Measurements from ENCODE around the gene ADAMTSL1.

Gene ADAMTSL1

DNA sequence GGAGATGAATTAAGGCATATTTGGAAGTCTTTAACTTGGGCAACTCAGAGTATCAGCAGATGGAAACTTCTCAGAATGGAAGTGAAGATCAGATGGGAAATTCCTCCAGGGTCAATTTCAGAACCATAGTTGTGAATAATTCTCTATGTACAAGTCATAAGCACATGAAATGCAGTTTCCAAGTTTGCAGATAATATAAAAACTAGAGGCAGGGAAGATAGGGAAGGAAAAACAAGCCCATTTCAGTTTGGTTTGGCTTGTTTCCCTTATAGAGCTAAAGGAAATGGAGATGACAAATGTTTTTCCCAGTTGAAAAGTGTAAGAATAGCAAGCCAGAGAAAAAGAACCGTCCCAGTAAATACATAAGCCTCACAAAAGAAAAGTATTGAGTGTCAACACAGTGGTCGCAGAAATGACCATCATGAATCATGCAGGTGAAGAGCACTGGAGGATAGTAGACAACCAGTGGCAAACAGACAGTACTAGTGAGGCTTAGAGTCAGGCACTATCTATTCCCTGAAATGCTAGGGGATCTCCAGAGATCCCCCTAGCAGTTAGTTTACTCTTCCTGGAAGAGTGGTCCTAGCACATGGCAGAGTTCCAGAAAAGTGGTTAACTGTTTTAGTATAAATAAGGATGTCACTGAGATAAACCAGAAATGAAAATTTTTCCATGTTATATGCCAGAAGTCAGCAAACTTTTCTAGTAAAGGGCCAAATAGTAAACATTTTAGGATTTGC, 313.1 kb downstream of the ADAMTSL1 start:
- H3K4me3 Mint-ChIP-seq: no peak overlapping the region
- no peaks in the 10 kb centered on the region for H3K27me3 Mint-ChIP-seq
- H3K4me1 Mint-ChIP-seq (ENCODE audit: low read depth): no peaks in the 10 kb centered on the region
- H3K9me3 Mint-ChIP-seq: no peaks in the 10 kb centered on the region
- no peaks in the 10 kb centered on the region for H3K36me3 Mint-ChIP-seq (ENCODE audit: low read depth)
- H3K27ac Mint-ChIP-seq: no peak overlapping the region

DNA sequence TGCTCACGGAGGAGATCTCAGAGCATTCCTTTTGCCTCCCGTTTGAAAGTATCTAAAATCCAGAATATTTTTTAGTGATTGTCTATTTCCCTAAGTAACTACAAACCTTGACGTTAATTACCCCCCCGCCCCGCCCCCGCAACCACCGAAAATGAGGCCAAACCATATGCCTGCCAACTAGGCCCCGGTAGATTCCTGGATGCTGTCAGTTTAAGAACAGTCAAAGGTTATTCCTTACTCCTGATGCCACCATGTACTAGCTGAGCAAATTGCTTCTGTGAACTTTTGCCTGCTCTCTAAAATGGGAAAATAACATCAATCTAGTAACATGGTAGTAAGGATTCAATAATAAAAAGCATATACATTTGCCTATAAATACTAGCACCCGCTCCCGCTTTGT, 314.3 kb downstream of the ADAMTSL1 start:
- no peaks in the 10 kb centered on the region for H3K4me1 Mint-ChIP-seq (ENCODE audit: low read depth)
- H3K27ac Mint-ChIP-seq: no peak overlapping the region
- H3K27me3 Mint-ChIP-seq: no peaks in the 10 kb centered on the region
- H3K9me3 Mint-ChIP-seq: no peaks in the 10 kb centered on the region
- H3K4me3 Mint-ChIP-seq: no peak overlapping the region
- no peaks in the 10 kb centered on the region for H3K36me3 Mint-ChIP-seq (ENCODE audit: low read depth)

DNA sequence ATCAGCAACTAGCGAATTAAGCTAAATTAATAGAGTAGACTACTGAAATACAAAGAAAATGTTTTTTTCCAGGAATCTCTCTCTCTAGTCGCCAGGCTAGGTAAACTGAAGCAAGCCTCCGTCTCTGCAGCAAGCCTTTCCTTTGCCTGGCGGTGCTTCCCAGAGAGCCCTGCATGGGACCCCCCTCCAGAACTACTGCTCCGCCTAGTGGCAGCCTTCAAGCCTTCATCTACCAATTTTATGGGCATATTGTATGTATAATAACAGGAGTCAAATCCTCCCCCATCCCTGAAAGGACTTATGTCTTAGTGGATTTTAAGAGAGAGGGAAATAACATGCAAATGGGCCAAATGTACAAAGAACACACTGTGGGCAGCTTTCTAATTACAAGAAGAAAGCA, 317.1 kb downstream of the ADAMTSL1 start:
- peaks cover 3% of the 10 kb centered on the region for H3K9me3 Mint-ChIP-seq
- no peaks in the 10 kb centered on the region for H3K27me3 Mint-ChIP-seq

DNA sequence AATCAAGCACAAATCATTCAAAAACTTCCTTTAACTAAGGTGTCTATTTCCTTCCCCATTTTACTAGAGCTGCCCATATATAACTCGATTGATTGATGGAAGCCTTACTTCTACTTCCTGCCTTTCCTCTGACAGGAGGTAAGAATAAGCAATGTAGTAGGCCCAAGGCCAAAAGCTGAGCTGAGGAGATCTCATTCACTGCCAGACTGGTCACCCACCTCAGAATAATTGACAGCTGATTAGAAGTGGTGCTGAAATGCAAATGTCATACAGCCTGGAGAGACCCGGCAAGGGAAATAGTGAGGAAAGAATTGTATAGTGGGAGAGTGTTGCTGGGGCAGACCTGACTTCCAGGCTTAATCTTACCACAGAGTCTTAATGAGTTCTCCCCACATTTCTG, 319.2 kb downstream of the ADAMTSL1 start:
- H3K9me3 Mint-ChIP-seq: peaks cover 3% of the 10 kb centered on the region
- H3K27ac Mint-ChIP-seq: no peak overlapping the region

More for the DNA sequence above, 317.1 kb downstream of the ADAMTSL1 start:
- H3K27ac Mint-ChIP-seq: no peak overlapping the region
- H3K4me1 Mint-ChIP-seq (ENCODE audit: low read depth): no peaks in the 10 kb centered on the region
- no peak overlapping the region for H3K4me3 Mint-ChIP-seq
- H3K36me3 Mint-ChIP-seq (ENCODE audit: low read depth): no peaks in the 10 kb centered on the region

DNA sequence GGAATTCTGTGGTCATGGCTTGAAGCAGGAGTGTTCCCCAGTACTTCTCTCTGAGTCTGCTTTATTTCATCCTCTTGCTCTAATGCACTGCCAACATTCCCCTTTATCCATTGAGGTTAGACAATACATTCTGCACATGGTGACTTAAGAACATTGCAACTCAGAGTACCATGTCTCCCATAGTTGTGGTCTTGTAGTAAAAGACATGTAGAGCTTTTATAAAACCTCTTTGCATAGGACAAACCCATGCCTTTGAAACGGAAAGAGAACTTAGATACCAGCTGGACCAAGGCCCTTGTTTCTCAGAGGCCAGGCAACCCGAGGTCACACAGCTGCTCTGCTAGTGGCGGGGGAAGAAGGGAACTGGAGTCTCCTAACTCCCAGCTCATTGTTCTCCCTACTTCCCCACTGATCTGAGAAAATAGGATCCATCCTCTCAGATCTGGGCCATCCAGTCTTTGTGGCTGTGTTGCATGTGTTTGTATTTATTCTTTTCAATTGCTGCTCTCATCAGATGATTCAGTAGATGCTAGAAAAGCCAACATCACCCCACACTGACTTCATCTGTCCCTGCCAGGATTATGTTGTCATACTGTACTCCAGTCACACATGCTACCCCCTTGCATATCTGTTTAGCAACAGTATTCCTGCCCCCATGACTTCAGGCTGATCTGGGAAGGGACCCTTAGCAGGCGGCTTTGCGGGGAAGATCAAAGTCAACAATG, 322.2 kb downstream of the ADAMTSL1 start:
- no peaks in the 10 kb centered on the region for H3K27me3 Mint-ChIP-seq
- H3K27ac Mint-ChIP-seq: no peak overlapping the region
- H3K4me1 Mint-ChIP-seq (ENCODE audit: low read depth): no peaks in the 10 kb centered on the region
- H3K9me3 Mint-ChIP-seq: peaks cover 3% of the 10 kb centered on the region
- H3K4me3 Mint-ChIP-seq: no peak overlapping the region
- H3K36me3 Mint-ChIP-seq (ENCODE audit: low read depth): no peaks in the 10 kb centered on the region

More for the DNA sequence above, 319.2 kb downstream of the ADAMTSL1 start:
- Mint-ChIP-seq H3K4me3 (no peak overlapping the region), H3K27me3 (no peaks in the 10 kb centered on the region), H3K36me3 (ENCODE audit: low read depth) (no peaks in the 10 kb centered on the region), H3K4me1 (ENCODE audit: low read depth) (no peaks in the 10 kb centered on the region)

DNA sequence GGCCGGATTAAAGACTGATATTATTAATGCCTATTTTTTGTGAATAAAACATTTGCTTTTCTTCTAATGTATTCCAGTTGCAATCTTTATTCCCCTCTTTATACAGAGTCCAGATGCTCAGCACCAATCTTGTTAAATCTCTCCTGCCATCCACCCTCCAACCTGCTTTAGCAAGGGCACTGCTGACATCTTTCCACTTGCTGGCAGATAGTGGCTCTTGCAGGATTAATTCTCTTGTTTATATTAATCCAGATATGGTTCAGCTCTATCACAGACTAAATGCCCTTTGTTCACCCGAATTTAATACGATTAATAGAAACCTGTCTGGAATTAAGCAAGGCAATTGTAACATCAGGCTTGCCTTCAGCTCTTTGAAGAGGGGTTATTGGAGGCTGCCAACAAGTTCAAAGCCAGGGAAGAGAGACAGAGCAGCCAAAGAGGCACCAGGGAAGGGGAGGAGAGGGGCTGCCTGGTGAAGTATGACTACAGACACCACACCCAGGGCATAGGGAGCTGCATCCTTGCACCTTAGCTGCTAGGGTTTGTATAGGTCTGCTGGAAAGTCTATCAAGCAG, 322.8 kb downstream of the ADAMTSL1 start:
- Mint-ChIP-seq H3K27ac (no peak overlapping the region), H3K4me3 (no peak overlapping the region), H3K4me1 (ENCODE audit: low read depth) (no peaks in the 10 kb centered on the region), H3K36me3 (ENCODE audit: low read depth) (no peaks in the 10 kb centered on the region), H3K27me3 (no peaks in the 10 kb centered on the region), H3K9me3 (peaks cover 7% of the 10 kb centered on the region)

DNA sequence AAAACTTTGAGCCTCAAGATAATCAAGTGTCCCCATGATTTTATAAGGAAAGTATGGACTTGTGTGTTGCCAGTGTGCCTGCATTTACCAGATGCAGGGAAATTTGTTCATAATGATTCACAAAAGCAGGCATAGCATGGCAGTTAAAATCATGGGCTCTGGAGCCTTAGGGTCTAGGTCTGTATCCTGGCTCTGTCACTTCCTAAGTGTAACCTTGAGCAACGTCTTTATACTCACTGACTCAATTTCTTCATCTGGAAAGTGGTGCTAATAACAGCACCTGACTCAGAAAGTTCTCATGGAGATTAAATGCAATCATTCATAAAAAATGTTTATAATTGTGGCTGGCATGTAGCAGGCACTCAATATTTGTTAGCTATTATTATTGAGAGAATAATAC, 324.2 kb downstream of the ADAMTSL1 start:
- H3K9me3 Mint-ChIP-seq: peaks cover 7% of the 10 kb centered on the region
- H3K36me3 Mint-ChIP-seq (ENCODE audit: low read depth): no peaks in the 10 kb centered on the region
- no peaks in the 10 kb centered on the region for H3K27me3 Mint-ChIP-seq
- H3K27ac Mint-ChIP-seq: no peak overlapping the region
- H3K4me1 Mint-ChIP-seq (ENCODE audit: low read depth): no peaks in the 10 kb centered on the region
- no peak overlapping the region for H3K4me3 Mint-ChIP-seq

DNA sequence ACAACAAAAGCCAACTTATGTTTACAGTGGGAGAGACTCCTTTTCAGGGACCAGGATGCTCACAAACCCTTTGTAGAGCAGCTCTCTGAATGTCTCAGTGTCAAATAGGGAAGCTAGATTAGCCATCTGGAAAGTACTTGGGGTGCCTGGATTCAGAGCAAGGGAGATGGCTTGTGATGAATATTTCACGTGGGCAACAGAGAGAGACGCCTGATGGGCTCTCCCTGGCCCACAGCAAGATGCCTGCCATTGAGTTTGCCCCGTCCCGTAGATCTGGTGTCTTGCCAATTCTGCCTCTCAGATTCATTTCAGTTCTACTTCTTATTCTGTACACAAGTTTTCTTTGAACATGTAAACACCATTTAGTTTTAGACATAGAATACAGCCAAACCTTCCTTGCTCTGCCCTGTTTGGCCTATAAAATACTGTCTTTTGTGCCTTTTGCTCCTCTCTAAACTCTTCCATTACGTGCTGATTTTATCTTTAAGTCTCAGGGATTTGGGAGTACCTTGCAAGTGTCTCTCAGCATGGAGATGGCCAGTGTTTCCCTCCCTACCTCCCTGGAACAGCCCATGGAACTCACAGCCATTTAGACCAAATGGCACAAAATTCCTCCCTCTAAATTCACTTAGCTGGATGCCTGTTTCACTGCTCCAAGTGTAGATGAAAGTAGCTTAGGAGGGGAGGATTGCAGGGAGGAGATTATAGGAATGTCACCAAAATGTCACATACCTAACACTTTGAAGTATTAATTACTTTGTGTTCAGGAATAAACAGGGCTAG, 324.7 kb downstream of the ADAMTSL1 start:
- Mint-ChIP-seq H3K4me3 (no peak overlapping the region), H3K4me1 (ENCODE audit: low read depth) (no peaks in the 10 kb centered on the region), H3K9me3 (peaks cover 7% of the 10 kb centered on the region), H3K27ac (no peak overlapping the region), H3K36me3 (ENCODE audit: low read depth) (no peaks in the 10 kb centered on the region), H3K27me3 (no peaks in the 10 kb centered on the region)

DNA sequence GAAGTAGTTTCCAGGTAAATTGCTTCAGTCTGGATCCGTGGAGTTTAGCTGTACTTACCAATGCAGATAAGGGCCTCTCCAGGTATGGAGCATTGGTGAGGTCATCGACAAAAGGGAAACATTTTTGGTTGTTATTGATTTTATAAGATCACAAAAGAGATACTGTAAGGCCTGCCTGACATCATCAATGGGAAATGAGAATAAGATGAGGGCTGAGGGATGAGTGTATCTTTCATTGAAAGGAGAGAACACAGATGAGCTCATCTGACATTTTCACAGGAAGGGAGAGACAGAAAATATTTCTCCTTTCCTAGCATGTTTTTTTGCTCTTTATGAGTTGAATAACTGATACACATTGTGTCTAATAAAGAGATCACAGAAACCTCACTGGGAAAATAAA, 325.5 kb downstream of the ADAMTSL1 start:
- Mint-ChIP-seq H3K4me1 (ENCODE audit: low read depth) (no peaks in the 10 kb centered on the region), H3K36me3 (ENCODE audit: low read depth) (no peaks in the 10 kb centered on the region), H3K4me3 (no peak overlapping the region), H3K9me3 (peaks cover 7% of the 10 kb centered on the region), H3K27me3 (no peaks in the 10 kb centered on the region), H3K27ac (no peak overlapping the region)

DNA sequence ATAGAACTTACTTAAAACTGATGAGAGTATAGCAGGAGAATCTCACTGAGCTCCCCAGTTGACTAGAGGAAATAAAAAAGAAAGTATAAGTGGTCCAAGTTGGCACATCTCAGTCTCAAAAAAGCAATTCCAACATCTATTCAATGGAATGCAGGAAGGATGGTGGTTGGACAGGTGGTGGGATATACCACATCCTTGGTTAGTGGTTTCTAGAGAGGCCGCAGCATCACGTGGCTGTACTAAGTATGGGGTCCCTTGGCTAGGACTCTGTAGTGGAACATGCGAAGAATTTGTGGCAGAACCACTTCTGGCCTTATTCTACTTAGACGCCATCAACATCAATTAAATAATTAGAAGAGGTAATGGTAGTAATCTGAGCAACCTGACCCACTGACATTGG, 326.6 kb downstream of the ADAMTSL1 start:
- no peaks in the 10 kb centered on the region for H3K4me1 Mint-ChIP-seq (ENCODE audit: low read depth)
- H3K9me3 Mint-ChIP-seq: peaks cover 4% of the 10 kb centered on the region
- H3K4me3 Mint-ChIP-seq: no peak overlapping the region
- H3K27me3 Mint-ChIP-seq: no peaks in the 10 kb centered on the region
- no peak overlapping the region for H3K27ac Mint-ChIP-seq
- H3K36me3 Mint-ChIP-seq (ENCODE audit: low read depth): no peaks in the 10 kb centered on the region

DNA sequence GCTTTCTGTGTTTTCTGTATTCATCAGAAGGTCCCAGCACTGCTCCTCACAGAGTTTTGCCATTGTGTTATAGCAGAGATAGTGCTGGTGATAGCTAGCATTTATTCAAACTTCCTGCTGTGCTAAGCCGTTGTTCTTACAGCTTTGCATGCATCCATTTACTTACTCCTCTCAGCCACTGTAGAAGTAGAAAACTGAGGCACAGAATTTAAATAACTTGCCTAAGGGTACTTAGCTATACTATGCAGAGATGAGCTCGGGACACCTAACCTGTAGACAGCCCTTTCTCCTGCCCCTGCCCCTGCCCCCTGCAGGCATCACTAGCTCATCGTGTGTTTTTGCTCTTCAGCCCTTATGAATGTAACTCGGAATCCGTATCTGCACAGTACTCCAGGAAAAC, 331.4 kb downstream of the ADAMTSL1 start:
- no peaks in the 10 kb centered on the region for H3K27me3 Mint-ChIP-seq
- H3K4me3 Mint-ChIP-seq: no peak overlapping the region
- no peaks in the 10 kb centered on the region for H3K36me3 Mint-ChIP-seq (ENCODE audit: low read depth)
- H3K9me3 Mint-ChIP-seq: peaks cover 4% of the 10 kb centered on the region
- no peaks in the 10 kb centered on the region for H3K4me1 Mint-ChIP-seq (ENCODE audit: low read depth)
- H3K27ac Mint-ChIP-seq: no peak overlapping the region

DNA sequence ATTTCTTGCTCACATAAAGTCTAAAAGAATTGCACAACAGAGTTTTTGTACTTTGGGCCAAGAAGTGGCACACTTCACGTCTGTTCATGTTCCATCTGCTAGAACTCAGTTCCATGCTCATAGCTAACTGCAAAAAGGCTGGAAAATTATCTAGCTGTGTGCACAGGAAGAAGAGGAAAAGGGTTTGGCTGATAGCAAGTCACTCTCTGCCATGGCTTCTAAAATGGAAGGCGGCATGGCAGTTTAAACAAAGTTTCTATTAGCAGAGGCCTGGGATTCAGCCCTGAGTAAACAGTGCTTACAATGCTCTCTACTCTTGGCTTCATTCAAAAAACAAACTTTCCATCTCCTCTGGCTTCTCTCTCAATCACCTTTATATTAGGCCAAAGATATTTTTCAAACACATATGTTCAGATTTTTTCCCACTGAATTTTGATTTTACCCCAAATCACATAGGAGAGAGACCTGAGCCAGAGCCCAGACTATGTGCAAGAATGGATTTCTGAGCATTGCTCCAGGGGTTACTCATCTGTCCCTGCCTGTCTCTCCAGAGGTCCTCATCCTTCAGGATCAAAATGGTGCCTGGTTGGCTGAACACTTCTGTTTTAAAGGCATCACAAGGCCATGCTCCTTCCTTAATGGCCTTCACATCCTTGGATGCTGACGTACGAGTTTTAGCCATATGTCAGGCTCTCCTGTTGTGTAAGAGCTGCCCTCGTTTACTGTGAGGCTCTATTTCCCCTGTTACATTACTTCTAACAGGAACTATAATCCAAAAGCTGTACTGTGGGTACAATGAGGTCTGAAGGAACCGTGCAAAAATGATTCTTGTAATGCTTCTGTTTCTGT, 332.5 kb downstream of the ADAMTSL1 start:
- Mint-ChIP-seq H3K36me3 (ENCODE audit: low read depth) (no peaks in the 10 kb centered on the region), H3K27me3 (no peaks in the 10 kb centered on the region), H3K4me3 (no peak overlapping the region), H3K27ac (no peak overlapping the region), H3K9me3 (peaks cover 2% of the 10 kb centered on the region), H3K4me1 (ENCODE audit: low read depth) (no peaks in the 10 kb centered on the region)

DNA sequence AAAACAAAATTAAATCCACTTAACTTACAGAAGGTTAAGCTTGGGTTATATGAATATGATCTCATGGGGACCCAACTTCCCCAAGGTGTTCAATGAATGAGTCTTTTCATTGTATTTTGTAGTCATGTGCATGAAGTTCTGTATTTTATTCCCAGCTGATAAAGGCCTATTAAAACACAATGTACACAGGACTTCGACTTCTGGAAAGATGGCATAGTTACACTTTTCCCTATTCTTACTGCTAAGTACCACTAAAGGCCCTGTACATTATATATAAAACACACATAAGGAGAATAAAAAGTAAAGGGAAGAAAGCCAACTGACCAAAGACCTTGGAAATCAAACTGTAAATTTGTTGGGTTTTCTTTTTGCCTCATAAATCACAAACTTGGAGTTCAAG, 336.6 kb downstream of the ADAMTSL1 start:
- Mint-ChIP-seq H3K9me3 (no peaks in the 10 kb centered on the region), H3K4me3 (no peak overlapping the region), H3K27ac (no peak overlapping the region), H3K27me3 (no peaks in the 10 kb centered on the region), H3K4me1 (ENCODE audit: low read depth) (no peaks in the 10 kb centered on the region), H3K36me3 (ENCODE audit: low read depth) (no peaks in the 10 kb centered on the region)

DNA sequence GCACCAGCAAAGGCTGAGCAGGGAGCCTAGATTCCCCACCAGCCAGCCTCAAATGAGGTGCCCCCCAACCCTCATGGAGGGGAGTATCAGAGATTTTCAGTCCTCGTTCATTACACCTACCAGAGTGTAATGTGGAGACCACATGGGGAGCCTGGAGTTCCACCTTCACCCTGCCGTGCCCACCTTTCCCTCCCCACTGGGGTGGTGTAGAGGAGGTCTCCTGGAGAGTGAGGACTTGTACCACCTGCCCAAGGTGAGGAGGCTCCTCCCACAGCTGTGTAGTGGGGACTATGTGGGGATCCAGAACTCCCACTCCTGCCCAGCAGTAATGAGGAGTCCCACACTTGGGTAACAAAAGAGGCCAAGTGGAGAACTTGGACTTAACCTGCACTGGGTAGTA, 337.2 kb downstream of the ADAMTSL1 start:
- no peaks in the 10 kb centered on the region for H3K4me1 Mint-ChIP-seq (ENCODE audit: low read depth)
- H3K36me3 Mint-ChIP-seq (ENCODE audit: low read depth): no peaks in the 10 kb centered on the region
- H3K4me3 Mint-ChIP-seq: no peak overlapping the region
- H3K27me3 Mint-ChIP-seq: no peaks in the 10 kb centered on the region
- H3K27ac Mint-ChIP-seq: no peak overlapping the region
- H3K9me3 Mint-ChIP-seq: no peaks in the 10 kb centered on the region

All from stimulated activated naive CD8-positive, alpha-beta T cell treated with anti-CD3 and anti-CD28 coated beads, Interleukin-15, Interleukin-2, amounts not matched to agents 100 ng/mL and 50 ng/mL, for 24 hours (primary cell).